Rectal smooth muscle tissue (tissue), 1 donor: ENCODE data around the gene CEMIP.

Experiments
- H3K27ac ChIP-seq: one replicate; pipeline ENCODE4 v1.7.0; 2013; ENCODE audit warnings: low read depth, low read length, inconsistent platforms
- H3K27me3 ChIP-seq: one replicate; pipeline ENCODE4 v1.7.0; 2013; ENCODE audit warnings: low read length; ENCODE audit not compliant: control insufficient read depth, insufficient read depth
- H3K36me3 ChIP-seq: one replicate; pipeline ENCODE4 v1.7.0; 2013; ENCODE audit warnings: low read length; ENCODE audit not compliant: control insufficient read depth, insufficient read depth
- H3K4me1 ChIP-seq: one replicate; pipeline ENCODE4 v1.7.0; 2013; ENCODE audit warnings: low read length; ENCODE audit not compliant: control insufficient read depth, insufficient read depth
- H3K4me3 ChIP-seq: one replicate; pipeline ENCODE4 v1.7.0; 2013; ENCODE audit warnings: low read length
- H3K9ac ChIP-seq: one replicate; pipeline ENCODE4 v1.7.0; 2013; ENCODE audit warnings: low read length

CEMIP gene

DNA sequence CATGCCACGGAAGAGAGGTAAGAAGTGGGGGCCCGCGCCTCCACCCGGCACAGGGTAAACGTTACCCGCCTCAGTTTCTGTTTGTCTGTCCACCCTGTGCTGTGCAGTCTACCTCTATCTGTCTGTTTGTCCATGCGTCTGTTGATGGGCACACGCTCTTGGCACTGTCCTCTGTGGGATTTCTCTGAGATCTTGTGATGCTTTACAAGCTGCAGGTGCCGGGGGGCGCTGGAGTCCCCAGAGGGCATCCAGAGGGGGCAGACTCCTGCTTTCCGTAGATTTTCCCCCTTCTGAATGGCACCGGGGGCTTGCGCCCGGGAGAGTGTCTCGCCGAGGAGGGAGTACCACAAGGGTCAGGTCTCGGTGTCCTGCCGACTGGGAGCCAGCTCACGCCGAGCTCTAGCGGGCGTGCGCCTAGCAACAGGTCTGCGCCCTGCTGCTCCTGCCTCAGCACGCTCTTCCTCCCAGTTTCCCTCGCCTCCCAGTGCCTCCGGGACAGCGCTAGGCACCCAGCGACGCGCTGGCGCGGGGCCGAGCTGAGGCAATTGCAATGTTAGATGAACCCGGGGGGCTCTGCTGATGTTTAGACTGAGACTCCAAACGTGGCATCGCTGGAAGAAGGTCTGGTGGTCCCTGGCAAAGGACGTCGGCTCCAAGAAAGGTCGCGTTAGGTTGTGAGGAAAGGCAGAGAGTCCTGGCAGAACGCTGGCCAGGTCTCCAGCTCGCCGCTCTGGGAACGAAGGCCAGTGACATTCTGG, 667 bp downstream of the CEMIP start:
- Histone ChIP-seq H3K4me1 (peaks cover 7% of the 10 kb centered on the region), H3K4me3 (peak overlapping the region; percentile 60), H3K9ac (no peak overlapping the region), H3K27ac (no peak overlapping the region), H3K36me3 (no peaks in the 10 kb centered on the region), H3K27me3 (no peaks in the 10 kb centered on the region)

DNA sequence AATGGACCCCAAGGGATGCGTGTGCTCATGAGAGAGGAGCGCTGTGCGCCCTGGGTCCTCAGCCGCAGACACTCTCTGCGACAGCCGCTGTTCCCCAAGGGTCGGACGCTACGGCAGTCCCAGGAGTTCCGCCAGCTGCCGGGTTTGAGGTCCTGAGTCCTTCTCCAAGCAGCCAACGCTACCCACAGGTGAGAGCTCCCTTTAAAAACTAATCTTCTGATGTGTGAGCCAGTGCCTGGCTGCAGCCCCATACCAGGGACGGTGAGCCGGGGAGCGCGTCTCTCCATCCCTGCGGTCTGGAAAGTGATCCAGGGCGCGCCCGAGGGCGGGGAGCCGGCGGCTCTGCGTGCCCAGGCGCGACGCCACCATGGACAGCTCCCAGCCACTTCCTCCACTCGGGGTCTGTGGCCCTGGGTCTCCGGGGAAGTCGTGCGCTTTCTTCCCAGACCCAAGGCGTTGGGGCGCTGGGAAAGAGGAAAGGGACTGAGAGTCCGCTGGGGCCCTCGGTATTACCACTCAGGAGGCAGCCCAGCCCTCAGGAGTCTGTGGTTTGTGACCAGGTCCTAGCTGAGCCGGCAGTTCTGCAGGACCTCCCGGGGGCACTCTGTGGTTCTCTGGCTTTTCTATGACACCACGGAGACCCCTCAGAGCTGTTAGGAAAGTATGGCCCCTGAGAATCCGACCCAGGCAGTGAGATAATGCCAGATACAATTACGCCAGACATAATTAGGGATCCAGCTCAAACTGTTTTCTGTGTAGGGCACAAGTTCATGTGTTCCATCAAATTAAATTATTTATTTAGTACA, 1.4 kb downstream of the CEMIP start:
- no peaks in the 10 kb centered on the region for H3K27me3 ChIP-seq
- H3K4me1 ChIP-seq, result peaks cover 7% of the 10 kb centered on the region
- peak overlapping the region; percentile 60 for H3K4me3 ChIP-seq
- H3K9ac ChIP-seq, result no peak overlapping the region
- no peaks in the 10 kb centered on the region for H3K36me3 ChIP-seq
- no peak overlapping the region for H3K27ac ChIP-seq

DNA sequence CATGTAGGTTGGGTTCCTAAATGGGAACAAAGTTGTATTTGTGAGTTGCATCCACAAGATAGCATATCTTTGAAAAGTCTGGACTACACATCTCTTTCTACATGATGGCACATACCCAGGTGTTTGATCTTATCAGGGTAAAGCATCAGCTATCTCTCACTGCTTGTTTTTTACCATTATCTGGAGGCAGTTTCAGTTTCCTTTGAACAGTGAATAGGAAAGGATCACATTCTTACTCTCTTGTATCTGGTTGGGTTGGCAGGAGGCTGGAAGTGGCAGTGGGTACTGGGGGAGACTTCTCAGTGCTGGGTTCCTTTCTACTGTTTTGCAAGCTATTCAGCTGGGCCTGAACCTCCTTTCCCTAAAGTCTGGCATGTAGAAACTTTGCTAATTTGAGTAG, 4.1 kb downstream of the CEMIP start:
- Histone ChIP-seq H3K27me3 (no peaks in the 10 kb centered on the region), H3K4me3 (no peak overlapping the region), H3K27ac (no peak overlapping the region), H3K9ac (no peak overlapping the region), H3K36me3 (no peaks in the 10 kb centered on the region), H3K4me1 (peaks cover 4% of the 10 kb centered on the region)

DNA sequence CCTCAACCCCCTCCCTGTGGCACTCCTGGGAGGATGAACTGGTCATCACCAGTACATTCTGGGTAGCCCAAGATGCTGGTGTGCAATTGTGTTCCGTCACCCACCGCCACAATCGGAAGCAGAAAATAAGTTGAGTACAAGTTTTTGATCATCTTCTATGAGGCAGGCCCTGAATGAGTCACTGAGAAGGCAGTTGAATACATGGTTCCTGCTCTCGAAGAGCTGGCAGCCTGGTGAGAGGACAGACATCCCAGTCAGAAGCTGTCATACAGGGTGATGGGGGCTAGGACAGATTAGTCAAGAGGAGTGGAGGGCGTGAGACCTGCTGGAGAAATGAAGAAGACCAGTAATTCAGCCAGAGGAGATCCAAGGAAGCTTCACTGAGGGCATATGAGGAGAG, 6.2 kb downstream of the CEMIP start:
- Histone ChIP-seq H3K36me3 (no peaks in the 10 kb centered on the region), H3K9ac (no peak overlapping the region), H3K4me1 (no peaks in the 10 kb centered on the region), H3K4me3 (no peak overlapping the region), H3K27me3 (no peaks in the 10 kb centered on the region), H3K27ac (no peak overlapping the region)

DNA sequence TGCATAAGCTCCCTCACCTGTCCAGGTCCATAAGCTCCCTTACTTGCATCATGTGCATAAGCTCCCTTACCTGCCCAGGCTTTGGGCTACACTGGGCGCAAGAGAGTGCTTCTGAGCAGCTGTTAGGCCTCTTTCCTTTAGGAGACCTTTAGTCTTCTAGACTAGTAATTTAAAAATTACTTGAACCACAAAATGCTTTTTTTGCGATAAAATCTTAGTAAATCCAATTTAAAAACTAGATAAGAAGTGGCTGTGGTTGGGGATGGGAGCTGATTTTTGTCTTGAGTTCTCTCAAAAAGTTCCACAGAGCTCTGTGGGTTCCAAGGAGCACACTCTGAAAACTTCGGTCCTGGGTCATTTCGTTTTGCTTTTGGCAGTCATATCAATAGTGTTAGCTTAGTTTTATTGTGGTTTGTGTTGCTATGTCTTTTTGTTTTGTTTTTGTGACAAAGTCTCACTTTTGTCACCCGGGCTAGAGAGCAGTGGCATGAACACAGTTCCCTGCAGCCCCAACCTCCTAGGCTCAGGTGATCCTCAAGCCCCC, 6.7 kb downstream of the CEMIP start:
- Histone ChIP-seq H3K9ac (no peak overlapping the region), H3K27ac (no peak overlapping the region), H3K27me3 (no peaks in the 10 kb centered on the region), H3K4me1 (no peaks in the 10 kb centered on the region), H3K4me3 (no peak overlapping the region), H3K36me3 (no peaks in the 10 kb centered on the region)

DNA sequence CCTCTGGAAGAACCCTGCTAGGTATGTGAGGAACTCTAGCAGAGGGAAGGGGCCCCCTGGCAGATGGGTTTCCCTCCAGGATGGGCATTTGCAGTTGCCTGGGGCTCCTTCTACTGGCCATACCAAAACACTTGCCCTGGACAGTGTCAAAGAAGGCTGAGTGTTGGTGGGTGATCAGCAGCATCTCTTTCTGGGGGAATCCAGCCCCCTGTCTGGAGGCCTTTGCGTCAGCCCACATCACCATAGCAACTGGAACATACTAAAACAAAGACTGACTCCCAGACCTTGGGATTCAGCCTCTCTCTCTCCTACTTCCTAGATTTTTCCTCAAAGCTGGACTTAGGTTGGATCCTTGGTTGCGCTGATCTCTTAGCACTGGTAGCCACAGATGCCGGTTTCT, 8.1 kb downstream of the CEMIP start:
- Histone ChIP-seq H3K27me3 (no peaks in the 10 kb centered on the region), H3K36me3 (no peaks in the 10 kb centered on the region), H3K27ac (no peak overlapping the region), H3K9ac (no peak overlapping the region), H3K4me1 (no peaks in the 10 kb centered on the region), H3K4me3 (no peak overlapping the region)

- no peak overlapping the region for H3K9ac ChIP-seq
- H3K36me3 ChIP-seq, result no peaks in the 10 kb centered on the region
- no peaks in the 10 kb centered on the region for H3K27me3 ChIP-seq
- H3K4me3 ChIP-seq, result no peak overlapping the region
- H3K4me1 ChIP-seq, result no peaks in the 10 kb centered on the region
- H3K27ac ChIP-seq, result no peak overlapping the region
Measured at GRCh38 chr15:80788536-80788935, 9.4 kb downstream of the CEMIP start.

DNA sequence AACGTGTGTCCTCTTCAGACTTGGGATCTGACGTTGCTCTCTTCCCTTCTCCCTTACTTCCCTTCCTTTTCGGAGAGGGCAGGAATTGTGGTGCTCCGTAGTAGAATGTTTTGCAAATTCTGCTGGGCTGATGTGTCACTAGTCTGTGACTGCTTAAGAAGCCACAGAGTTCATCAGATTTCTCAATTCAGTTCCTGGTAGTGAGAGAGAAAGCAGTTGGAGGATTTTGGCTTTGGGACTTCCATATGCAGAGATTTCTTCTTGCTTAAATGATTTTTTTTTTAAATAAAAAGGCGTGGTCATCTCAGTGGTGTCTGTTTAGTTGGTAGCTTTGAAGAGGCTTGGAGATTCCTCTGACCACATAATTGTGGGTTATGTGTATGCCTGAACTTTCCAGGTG, 10.1 kb downstream of the CEMIP start:
- Histone ChIP-seq H3K36me3 (no peaks in the 10 kb centered on the region), H3K27me3 (no peaks in the 10 kb centered on the region)

DNA sequence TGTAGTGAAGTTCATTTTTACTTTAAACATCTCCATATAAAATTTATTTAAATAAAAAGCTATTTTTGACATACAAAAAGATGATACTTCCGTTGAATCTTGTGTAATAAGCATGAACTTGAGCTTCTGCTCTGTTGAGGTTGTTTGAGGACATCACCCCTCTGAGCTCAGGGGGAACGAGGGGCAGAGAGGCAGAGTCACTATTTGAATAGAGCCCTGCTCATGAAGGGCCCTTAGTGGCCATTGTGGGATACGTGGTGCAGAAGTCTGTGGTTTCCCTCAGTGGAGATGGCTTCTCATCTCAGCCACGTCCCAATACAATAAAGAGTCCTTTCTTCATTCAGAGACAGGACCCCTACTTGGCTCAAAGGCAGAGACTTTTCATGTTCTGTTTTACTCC, 10.6 kb downstream of the CEMIP start:
- Histone ChIP-seq H3K36me3 (no peaks in the 10 kb centered on the region), H3K27me3 (no peaks in the 10 kb centered on the region), H3K27ac (no peak overlapping the region), H3K4me3 (no peak overlapping the region), H3K9ac (no peak overlapping the region), H3K4me1 (no peaks in the 10 kb centered on the region)

More for the DNA sequence above, 10.1 kb downstream of the CEMIP start:
- Histone ChIP-seq H3K4me1 (no peaks in the 10 kb centered on the region), H3K4me3 (no peak overlapping the region), H3K27ac (no peak overlapping the region), H3K9ac (no peak overlapping the region)

DNA sequence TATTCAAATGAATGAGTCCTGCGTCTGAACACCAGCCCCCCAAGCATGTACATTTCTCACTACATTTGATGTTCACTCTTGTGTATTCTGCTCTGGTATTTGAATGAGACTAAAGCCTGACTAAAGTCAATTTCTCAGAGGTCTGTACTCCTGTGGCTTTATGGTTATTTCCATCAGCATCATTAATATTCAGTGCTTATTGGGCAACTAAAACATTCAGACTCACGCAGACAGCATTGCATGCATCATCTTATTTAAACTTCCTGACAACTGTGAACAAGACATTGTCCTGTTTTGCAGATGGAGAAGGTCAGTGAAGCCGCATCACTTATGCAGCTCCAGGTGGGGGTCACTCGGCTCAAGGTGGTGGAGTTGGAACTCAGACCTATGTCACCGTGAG, 11.1 kb downstream of the CEMIP start:
- Histone ChIP-seq H3K36me3 (no peaks in the 10 kb centered on the region), H3K4me3 (no peak overlapping the region), H3K9ac (no peak overlapping the region), H3K4me1 (no peaks in the 10 kb centered on the region), H3K27ac (no peak overlapping the region), H3K27me3 (no peaks in the 10 kb centered on the region)

DNA sequence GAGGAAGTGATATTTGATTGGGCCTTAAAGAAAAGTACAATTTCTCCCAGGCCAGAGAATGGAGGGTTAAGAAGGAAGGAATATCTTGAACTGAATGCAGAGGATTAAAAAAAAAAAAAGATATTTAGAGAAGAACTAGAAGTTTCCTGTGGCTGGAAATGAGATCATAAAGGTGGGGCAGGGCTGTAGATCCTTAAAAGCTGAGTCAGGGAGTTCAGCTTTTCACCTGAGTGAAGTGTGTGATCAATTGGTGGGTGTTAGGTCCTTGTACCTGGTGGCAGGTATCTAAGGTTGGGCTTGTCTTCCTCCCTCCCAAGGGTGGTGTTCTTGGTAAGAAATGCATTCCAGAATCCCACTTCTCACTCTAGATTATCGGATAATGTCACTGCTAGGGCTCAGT, 11.8 kb downstream of the CEMIP start:
- H3K36me3 ChIP-seq, result no peaks in the 10 kb centered on the region
- no peak overlapping the region for H3K27ac ChIP-seq

DNA sequence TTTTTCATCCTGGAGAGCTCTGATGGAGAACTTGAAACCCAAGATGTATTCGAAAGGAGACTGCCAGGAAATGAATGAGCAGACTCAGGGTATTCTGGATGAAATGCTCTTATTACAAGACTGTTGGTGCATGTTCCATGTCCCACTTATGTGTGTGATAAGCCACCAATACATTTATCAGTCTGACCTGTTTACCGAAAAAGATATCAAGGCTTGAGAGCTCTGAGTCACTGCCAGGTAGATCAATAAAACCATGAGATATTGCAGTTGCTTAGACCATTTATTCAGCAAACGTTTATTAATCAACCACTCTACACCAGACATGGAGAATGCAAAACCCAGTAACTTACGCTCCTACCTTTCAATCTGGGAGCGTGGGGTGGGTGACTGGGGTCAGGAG, 17.2 kb downstream of the CEMIP start:
- Histone ChIP-seq H3K4me3 (no peak overlapping the region), H3K27me3 (no peaks in the 10 kb centered on the region), H3K9ac (no peak overlapping the region), H3K36me3 (no peaks in the 10 kb centered on the region), H3K27ac (no peak overlapping the region), H3K4me1 (no peaks in the 10 kb centered on the region)

More for the DNA sequence above, 11.8 kb downstream of the CEMIP start:
- Histone ChIP-seq H3K27me3 (no peaks in the 10 kb centered on the region), H3K4me3 (no peak overlapping the region), H3K4me1 (no peaks in the 10 kb centered on the region), H3K9ac (no peak overlapping the region)
